ENCODE measurements around the gene FHOD3.

- TF ChIP-seq POLR2A (IDR thresholded peaks at IDR 0.05; ENCODE audit: control extremely low read depth in 1 of 2, low read depth in 2 of 2, low read length in 2 of 2): no peak
- no peak for TF ChIP-seq POLR2AphosphoS5 (IDR thresholded peaks at IDR 0.05; ENCODE audit: low read depth, low read length)
- no peak for TF ChIP-seq EP300 (IDR thresholded peaks at IDR 0.05; ENCODE audit: borderline replicate concordance in 1 of 2, low read depth in 2 of 2, low read length in 2 of 2)
- TF ChIP-seq, protein P1, sequence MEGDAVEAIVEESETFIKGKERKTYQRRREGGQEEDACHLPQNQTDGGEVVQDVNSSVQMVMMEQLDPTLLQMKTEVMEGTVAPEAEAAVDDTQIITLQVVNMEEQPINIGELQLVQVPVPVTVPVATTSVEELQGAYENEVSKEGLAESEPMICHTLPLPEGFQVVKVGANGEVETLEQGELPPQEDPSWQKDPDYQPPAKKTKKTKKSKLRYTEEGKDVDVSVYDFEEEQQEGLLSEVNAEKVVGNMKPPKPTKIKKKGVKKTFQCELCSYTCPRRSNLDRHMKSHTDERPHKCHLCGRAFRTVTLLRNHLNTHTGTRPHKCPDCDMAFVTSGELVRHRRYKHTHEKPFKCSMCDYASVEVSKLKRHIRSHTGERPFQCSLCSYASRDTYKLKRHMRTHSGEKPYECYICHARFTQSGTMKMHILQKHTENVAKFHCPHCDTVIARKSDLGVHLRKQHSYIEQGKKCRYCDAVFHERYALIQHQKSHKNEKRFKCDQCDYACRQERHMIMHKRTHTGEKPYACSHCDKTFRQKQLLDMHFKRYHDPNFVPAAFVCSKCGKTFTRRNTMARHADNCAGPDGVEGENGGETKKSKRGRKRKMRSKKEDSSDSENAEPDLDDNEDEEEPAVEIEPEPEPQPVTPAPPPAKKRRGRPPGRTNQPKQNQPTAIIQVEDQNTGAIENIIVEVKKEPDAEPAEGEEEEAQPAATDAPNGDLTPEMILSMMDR (IDR thresholded peaks at IDR 0.05; ENCODE audit: control extremely low read depth in 1 of 3, insufficient read depth in 1 of 3, low read depth in 1 of 3, low read length in 3 of 3): no peak
- TF ChIP-seq KDM1A (IDR thresholded peaks at IDR 0.05; ENCODE audit: borderline replicate concordance, low read length): no peak
- TF ChIP-seq CBX8 (IDR thresholded peaks at IDR 0.05; ENCODE audit: borderline replicate concordance, low read depth, low read length): no peak
- no peak for TF ChIP-seq YY1 (IDR thresholded peaks at IDR 0.05; ENCODE audit: low read depth, low read length)
- no peak for TF ChIP-seq RBBP5 (IDR thresholded peaks at IDR 0.05; ENCODE audit: borderline replicate concordance, low read depth, low read length)
Observed at GRCh38 chr18:36601316-36601715, 303.8 kb downstream of the FHOD3 start.
